Measurements from ENCODE around the gene SH3RF3.

Gene SH3RF3

DNA sequence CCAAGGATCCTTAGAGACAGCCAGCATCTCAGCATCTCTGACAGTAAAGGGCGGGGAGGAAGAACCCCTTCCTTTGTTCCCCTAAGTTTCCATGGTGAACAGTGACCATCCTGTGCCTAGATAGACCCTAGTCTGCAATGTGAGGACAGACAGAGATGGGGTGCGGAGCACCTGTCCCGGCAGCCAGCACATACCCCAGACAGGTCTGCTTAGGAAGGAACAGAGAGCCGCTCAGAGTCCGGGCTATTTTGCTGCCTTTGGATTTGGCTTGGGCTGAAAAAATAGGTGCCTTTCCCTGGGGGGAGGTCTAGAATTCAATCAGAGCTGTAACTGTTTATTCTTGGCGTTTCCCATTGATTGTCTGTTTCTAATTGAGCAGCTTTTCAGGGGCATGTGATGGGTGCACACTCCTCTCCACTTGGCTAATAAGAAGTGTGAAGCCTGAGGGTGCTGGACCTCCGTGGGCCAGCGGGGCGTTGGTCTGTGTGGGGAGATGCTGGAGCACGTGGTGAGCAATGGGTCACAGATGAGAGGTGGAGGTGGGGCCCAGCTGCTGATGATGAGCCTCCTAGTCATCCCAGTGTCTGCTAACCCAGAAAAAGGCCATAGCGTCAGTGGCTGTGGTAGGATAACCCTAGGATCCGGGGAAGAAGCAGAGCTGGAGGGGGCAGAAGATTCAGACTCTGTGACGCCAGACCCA lies 247.9 kb downstream of the SH3RF3 start:
- H3K4me3 ChIP-seq (ENCODE audit: low read depth, low read length) = no peak overlapping the region
- TF ChIP-seq, protein P1, sequence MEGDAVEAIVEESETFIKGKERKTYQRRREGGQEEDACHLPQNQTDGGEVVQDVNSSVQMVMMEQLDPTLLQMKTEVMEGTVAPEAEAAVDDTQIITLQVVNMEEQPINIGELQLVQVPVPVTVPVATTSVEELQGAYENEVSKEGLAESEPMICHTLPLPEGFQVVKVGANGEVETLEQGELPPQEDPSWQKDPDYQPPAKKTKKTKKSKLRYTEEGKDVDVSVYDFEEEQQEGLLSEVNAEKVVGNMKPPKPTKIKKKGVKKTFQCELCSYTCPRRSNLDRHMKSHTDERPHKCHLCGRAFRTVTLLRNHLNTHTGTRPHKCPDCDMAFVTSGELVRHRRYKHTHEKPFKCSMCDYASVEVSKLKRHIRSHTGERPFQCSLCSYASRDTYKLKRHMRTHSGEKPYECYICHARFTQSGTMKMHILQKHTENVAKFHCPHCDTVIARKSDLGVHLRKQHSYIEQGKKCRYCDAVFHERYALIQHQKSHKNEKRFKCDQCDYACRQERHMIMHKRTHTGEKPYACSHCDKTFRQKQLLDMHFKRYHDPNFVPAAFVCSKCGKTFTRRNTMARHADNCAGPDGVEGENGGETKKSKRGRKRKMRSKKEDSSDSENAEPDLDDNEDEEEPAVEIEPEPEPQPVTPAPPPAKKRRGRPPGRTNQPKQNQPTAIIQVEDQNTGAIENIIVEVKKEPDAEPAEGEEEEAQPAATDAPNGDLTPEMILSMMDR (IDR thresholded peaks at IDR 0.05; ENCODE audit: insufficient read depth, low read depth, low read length, missing control alignments) = no peak
- no peak for DNase-seq (ENCODE audit: low read depth)

DNA sequence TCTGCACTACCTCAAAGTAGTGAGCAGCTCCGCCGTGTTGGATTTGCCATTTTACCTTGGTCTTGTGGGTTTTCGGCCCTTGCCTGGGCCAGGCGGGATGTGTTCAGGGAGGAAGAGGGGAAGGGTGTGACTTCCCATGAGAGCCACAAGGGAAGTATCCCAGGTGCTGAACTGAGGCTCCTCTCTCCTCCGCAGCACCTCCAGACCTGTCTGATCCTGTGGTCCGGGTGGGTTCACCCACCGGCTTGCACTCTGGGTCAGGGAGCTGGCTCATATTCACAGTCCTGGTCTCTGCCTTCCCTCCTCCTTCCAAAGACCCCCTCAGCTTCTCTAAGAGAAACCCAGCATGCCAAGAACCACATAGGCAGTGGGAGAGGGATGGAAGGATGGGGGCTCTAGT lies 249.0 kb downstream of the SH3RF3 start:
- TF ChIP-seq, protein P1 (IDR thresholded peaks at IDR 0.05; ENCODE audit: insufficient read depth, low read depth, low read length, missing control alignments) = no peak
- DNase-seq (ENCODE audit: low read depth) = no peak
- no peak overlapping the region for H3K4me3 ChIP-seq (ENCODE audit: low read depth, low read length)

DNA sequence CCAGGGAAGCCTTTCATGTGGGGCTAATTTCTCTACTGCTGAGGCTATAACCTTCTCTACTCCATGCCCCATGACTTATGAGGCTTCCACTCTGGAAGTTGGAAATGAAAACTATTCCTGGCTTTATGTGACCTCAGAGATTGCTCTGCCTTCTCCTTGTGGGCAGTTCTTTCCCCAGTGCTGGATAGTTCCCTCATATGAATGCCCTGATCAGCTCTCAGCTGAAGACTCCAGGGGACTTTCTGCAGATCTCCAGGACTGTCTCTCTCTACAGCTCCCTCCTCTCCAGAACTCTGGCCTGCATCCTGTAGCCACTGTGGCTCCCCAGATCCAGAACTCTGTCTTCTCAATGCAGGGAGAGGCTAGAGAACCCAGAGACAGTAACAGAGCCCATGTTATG lies 249.7 kb downstream of the SH3RF3 start:
- TF ChIP-seq, protein P1 (IDR thresholded peaks at IDR 0.05; ENCODE audit: insufficient read depth, low read depth, low read length, missing control alignments) = no peak
- DNase-seq (ENCODE audit: low read depth) = no peak
- H3K4me3 ChIP-seq (ENCODE audit: low read depth, low read length) = no peak overlapping the region

DNA sequence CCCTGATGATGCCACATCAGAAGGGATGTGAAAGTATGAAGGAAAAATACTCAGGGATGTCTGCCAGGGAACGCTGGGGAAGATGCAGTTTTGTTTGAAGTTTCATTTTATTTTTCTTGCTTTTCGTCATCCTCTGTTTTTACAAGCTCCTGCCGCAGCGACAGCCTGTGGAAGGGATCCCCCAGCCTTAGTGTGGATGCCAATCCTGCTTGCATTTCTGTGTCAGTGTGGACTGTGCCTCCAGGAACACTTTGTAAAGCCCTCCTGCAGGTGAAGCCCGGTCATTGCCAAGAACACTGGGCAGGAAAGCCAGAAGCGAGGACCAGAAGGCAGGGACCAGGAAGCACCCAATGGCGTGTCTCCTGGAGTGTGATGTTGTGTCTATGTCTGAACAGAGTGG lies 250.5 kb downstream of the SH3RF3 start:
- TF ChIP-seq, protein P1 (IDR thresholded peaks at IDR 0.05; ENCODE audit: insufficient read depth, low read depth, low read length, missing control alignments) = no peak

DNA sequence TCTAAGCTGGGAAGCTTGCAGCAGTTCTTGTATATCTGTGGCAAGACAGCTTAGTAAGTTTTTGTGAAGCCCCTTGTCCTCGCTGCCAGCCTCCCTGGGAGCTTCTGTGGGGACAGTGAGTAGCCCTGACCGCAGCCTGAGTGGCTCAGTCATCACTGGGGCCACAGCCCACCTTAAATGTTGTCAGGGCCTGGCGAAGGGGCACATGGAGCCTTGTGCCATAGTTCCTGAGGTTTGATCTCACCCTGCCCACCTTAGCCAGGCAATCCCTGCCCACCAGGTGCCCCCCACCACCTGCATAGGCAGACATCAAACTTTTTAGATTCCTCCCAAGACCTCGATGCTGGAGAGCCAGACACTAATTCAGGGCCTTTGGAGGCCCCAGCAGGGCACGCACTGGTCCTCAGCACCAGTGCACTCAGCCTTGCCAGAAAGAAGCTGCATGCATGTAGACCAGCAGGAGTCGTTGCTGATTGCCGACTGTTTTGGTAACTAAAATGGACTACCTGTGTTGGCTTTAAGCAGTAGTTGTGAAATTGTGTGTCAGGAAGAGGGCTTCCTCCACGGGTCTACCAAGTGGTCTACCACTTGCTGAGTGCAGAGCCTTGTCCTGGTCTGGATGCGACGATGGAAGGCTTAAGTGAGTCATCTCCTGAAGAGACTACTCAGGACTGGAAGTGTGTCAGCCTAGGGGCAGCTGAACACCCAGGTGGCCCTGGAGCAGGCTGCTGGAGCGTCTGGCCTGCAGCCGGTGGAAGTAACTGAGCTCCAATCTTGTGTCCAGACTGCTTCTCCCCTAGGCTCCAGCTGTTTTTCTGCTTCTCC lies 251.7 kb downstream of the SH3RF3 start:
- TF ChIP-seq, protein P1 (IDR thresholded peaks at IDR 0.05; ENCODE audit: insufficient read depth, low read depth, low read length, missing control alignments) = no peak
- no peak for DNase-seq (ENCODE audit: low read depth)
- no peak overlapping the region for H3K4me3 ChIP-seq (ENCODE audit: low read depth, low read length)

More for the DNA sequence above, 250.5 kb downstream of the SH3RF3 start:
- no peak overlapping the region for H3K4me3 ChIP-seq (ENCODE audit: low read depth, low read length)
- DNase-seq (ENCODE audit: low read depth) = no peak

DNA sequence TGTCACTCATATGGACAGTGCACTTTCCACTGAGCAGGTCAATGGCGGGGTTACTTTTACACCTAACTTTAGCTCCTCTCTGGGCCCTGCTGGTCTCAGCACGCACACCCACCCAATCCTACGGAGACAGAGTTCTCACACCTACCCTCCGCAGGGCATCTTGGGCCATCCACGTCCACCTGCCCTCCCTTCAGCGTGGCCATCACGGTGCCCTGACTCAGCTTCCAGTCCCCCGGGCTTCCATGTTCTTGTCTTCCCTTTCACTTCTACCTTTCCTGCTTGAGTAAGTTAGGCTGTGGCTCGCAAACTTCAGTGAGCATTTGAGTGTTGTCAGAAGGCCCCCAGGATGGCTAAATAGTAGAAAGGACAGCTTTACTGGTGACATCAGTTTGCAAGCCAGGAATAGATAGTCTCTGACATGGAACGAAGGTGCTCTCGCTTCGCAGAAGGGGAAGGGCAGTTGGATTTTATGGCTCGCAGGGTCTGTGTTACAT lies 252.4 kb downstream of the SH3RF3 start:
- no peak for DNase-seq (ENCODE audit: low read depth)
- no peak overlapping the region for H3K4me3 ChIP-seq (ENCODE audit: low read depth, low read length)
- TF ChIP-seq, protein P1 (IDR thresholded peaks at IDR 0.05; ENCODE audit: insufficient read depth, low read depth, low read length, missing control alignments) = no peak
